ENCODE results near the gene MRPL23. TPM values are rescaled to one million over a fixed set of nuclear protein-coding genes. Genes with fewer than 3 reads are reported as not detected.

MRPL23 gene
- total and polyA plus RNA-seq, 2 of the 13 experiments (the other 11 are each of a cell fraction or from before 2014, with no cell fraction given) = 67.8 to 123 TPM

DNA sequence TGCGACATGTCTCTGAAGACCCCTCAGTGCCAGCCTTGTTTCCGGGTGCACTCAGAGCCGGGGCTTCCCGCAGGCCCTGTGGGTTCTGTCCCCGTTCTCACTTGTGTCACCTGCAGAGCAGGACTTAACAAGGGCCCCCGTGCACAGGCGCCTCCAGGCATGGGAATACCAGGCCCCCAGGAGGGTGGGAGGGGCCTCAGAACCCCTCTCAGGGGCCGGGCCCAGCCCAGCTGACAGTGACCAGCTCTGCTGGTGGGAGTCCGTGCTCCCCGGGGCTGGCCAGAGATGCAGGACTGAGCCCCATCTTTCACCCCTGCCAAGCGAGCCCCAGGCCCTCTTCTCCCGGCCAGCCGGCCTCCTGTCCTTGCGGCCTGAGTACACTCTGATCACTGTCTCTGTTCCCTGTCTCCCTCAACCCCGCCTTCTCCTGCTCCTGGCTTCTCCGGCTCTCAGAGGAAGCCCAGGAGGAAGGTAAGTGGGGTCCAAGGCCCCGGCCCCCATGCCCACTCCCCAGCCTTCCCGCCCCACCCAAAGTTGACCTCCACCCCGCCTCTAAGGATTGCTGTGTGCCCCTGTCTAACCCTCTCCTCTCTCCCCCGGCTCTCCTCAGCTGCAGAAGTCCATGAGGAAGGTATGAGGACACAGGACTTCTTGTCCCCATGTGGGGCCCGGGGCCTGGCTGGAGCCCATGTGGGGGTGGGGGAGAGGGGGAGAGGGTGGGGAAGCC, 22.3 kb upstream of the MRPL23 start (continued):
- TF ChIP-seq FOXK2 (IDR thresholded peaks at IDR 0.05) (no peak), DMAP1 (CRISPR knock-in tag; IDR thresholded peaks at IDR 0.05) (no peak), NBN (conservative IDR thresholded peaks at IDR 0.05) (no peak), ZSCAN29 (CRISPR knock-in tag; conservative IDR thresholded peaks at IDR 0.05) (no peak), ZNF496 (CRISPR knock-in tag; IDR thresholded peaks at IDR 0.05; ENCODE audit: insufficient replicate concordance) (no peak), ZNF446 (CRISPR knock-in tag; IDR thresholded peaks at IDR 0.05) (no peak)
- TF ChIP-seq, protein P1, sequence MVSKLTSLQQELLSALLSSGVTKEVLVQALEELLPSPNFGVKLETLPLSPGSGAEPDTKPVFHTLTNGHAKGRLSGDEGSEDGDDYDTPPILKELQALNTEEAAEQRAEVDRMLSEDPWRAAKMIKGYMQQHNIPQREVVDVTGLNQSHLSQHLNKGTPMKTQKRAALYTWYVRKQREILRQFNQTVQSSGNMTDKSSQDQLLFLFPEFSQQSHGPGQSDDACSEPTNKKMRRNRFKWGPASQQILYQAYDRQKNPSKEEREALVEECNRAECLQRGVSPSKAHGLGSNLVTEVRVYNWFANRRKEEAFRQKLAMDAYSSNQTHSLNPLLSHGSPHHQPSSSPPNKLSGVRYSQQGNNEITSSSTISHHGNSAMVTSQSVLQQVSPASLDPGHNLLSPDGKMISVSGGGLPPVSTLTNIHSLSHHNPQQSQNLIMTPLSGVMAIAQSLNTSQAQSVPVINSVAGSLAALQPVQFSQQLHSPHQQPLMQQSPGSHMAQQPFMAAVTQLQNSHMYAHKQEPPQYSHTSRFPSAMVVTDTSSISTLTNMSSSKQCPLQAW (CRISPR knock-in tag; IDR thresholded peaks at IDR 0.05) = no peak
- TF ChIP-seq, protein P2, sequence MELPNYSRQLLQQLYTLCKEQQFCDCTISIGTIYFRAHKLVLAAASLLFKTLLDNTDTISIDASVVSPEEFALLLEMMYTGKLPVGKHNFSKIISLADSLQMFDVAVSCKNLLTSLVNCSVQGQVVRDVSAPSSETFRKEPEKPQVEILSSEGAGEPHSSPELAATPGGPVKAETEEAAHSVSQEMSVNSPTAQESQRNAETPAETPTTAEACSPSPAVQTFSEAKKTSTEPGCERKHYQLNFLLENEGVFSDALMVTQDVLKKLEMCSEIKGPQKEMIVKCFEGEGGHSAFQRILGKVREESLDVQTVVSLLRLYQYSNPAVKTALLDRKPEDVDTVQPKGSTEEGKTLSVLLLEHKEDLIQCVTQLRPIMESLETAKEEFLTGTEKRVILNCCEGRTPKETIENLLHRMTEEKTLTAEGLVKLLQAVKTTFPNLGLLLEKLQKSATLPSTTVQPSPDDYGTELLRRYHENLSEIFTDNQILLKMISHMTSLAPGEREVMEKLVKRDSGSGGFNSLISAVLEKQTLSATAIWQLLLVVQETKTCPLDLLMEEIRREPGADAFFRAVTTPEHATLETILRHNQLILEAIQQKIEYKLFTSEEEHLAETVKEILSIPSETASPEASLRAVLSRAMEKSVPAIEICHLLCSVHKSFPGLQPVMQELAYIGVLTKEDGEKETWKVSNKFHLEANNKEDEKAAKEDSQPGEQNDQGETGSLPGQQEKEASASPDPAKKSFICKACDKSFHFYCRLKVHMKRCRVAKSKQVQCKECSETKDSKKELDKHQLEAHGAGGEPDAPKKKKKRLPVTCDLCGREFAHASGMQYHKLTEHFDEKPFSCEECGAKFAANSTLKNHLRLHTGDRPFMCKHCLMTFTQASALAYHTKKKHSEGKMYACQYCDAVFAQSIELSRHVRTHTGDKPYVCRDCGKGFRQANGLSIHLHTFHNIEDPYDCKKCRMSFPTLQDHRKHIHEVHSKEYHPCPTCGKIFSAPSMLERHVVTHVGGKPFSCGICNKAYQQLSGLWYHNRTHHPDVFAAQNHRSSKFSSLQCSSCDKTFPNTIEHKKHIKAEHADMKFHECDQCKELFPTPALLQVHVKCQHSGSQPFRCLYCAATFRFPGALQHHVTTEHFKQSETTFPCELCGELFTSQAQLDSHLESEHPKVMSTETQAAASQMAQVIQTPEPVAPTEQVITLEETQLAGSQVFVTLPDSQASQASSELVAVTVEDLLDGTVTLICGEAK (IDR thresholded peaks at IDR 0.05) = no peak
- TF ChIP-seq, protein P2 (CRISPR knock-in tag; IDR thresholded peaks at IDR 0.05) = no peak
- TF ChIP-seq, protein P3, sequence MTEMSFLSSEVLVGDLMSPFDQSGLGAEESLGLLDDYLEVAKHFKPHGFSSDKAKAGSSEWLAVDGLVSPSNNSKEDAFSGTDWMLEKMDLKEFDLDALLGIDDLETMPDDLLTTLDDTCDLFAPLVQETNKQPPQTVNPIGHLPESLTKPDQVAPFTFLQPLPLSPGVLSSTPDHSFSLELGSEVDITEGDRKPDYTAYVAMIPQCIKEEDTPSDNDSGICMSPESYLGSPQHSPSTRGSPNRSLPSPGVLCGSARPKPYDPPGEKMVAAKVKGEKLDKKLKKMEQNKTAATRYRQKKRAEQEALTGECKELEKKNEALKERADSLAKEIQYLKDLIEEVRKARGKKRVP (CRISPR knock-in tag; IDR thresholded peaks at IDR 0.05) = no peak
- TF ChIP-seq, protein P4, sequence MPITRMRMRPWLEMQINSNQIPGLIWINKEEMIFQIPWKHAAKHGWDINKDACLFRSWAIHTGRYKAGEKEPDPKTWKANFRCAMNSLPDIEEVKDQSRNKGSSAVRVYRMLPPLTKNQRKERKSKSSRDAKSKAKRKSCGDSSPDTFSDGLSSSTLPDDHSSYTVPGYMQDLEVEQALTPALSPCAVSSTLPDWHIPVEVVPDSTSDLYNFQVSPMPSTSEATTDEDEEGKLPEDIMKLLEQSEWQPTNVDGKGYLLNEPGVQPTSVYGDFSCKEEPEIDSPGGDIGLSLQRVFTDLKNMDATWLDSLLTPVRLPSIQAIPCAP (CRISPR knock-in tag; IDR thresholded peaks at IDR 0.05; ENCODE audit: low read depth) = no peak
- TF ChIP-seq, protein P5, sequence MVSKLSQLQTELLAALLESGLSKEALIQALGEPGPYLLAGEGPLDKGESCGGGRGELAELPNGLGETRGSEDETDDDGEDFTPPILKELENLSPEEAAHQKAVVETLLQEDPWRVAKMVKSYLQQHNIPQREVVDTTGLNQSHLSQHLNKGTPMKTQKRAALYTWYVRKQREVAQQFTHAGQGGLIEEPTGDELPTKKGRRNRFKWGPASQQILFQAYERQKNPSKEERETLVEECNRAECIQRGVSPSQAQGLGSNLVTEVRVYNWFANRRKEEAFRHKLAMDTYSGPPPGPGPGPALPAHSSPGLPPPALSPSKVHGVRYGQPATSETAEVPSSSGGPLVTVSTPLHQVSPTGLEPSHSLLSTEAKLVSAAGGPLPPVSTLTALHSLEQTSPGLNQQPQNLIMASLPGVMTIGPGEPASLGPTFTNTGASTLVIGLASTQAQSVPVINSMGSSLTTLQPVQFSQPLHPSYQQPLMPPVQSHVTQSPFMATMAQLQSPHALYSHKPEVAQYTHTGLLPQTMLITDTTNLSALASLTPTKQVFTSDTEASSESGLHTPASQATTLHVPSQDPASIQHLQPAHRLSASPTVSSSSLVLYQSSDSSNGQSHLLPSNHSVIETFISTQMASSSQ (IDR thresholded peaks at IDR 0.05; ENCODE audit: low read depth) = no peak
- TF ChIP-seq, protein P5 (CRISPR knock-in tag; IDR thresholded peaks at IDR 0.05; ENCODE audit: borderline replicate concordance) = no peak

Measured in HepG2 (cell line).